Tibial nerve (tissue), 4 donors: Measurements from ENCODE around the gene FCHSD2. TPM values are rescaled to one million over a fixed set of nuclear protein-coding genes. Genes with fewer than 3 reads are reported as not detected.
A peak's percentile ranks its signal among the peaks of the same experiment; 100 is the strongest.
"Not testable (repeated sequence)": the region's sequence is repeated elsewhere in the genome, so short reads cannot be mapped to it uniquely, and the experiment has no call there.

Source experiments
- DNase-seq, 2 donors: peaks; one replicate each; pipeline ENCODE4 v3.0.0-alpha.2; 2019; ENCODE audit warnings: low spot score in 2 of 2
- H3K27ac ChIP-seq, 4 donors: fragments of 200-600 bp; sonication (generic) in 3 of 4; one replicate each; pipeline ENCODE4 v1.5.1; 2017 to 2019; ENCODE audit warnings: mild to moderate bottlenecking in 1 of 4
- H3K27me3 ChIP-seq, 2 donors: fragments of 200-600 bp; sonication (generic) in 1 of 2; one replicate each; pipeline versions ENCODE4 v1.5.1 to v1.6.0; 2017 to 2019
- H3K36me3 ChIP-seq, 3 donors: fragments of 200-600 bp; sonication (generic); one replicate each; pipeline ENCODE4 v1.5.1; 2018 to 2019
- H3K4me1 ChIP-seq, 4 donors: fragments of 200-600 bp; sonication (generic) in 3 of 4; one replicate each; pipeline ENCODE4 v1.5.1; 2017 to 2019
- H3K4me3 ChIP-seq, 4 donors: fragments of 200-600 bp; sonication (generic) in 3 of 4; one replicate each; pipeline ENCODE4 v1.5.1; 2017 to 2019; ENCODE audit warnings: mild to moderate bottlenecking in 1 of 4, moderate library complexity in 1 of 4
- H3K9me3 ChIP-seq, 4 donors: fragments of 200-600 bp; sonication (generic) in 3 of 4; one replicate each; pipeline ENCODE4 v1.5.1; 2017 to 2019
- CTCF ChIP-seq, 5 experiments: fragments of 200-600 bp in 3 of 5; fragments of 450-650 bp in 2 of 5; sonication (generic) in 3 of 5; IDR thresholded peaks; one replicate each; pipeline ENCODE4 v1.5.1; 2016 to 2019; ENCODE audit warnings: antibody characterized with exemption in 5 of 5, mild to moderate bottlenecking in 3 of 5, moderate library complexity in 2 of 5
- EP300 ChIP-seq, 2 donors: sonication (generic); formaldehyde crosslinking; IDR thresholded peaks; one replicate each; pipeline ENCODE4 v1.6.1; 2017; ENCODE audit warnings: antibody characterized with exemption in 2 of 2, mild to moderate bottlenecking in 1 of 2
- POLR2A ChIP-seq, 2 donors: fragments of 450-650 bp; IDR thresholded peaks; one replicate each; pipeline ENCODE4 v1.6.1; 2017; ENCODE audit warnings: antibody characterized with exemption in 2 of 2, mild to moderate bottlenecking in 2 of 2, moderate library complexity in 2 of 2
- WGBS, 2 donors: methylation state at CpG; one replicate each; pipeline ENCODE4 v1.1.5; 2018; 5-methylcytosine and 5-hydroxymethylcytosine counted together
- total RNA-seq, 4 donors: library from RNA; depleted of rRNA; stranded (reverse); fragments of >200 nt; gene quantifications; one replicate each; pipeline ENCODE4 v1.1.0, GENCODE V29; 2016

Gene FCHSD2
- total RNA-seq, 4 donors from 2014 or later, result 19.5 to 29.1 (median 22.8) TPM

- no peak for DNase-seq
- H3K27me3 ChIP-seq, result no peaks in the 10 kb centered on the region
- no peaks in the 10 kb centered on the region for H3K9me3 ChIP-seq
- H3K36me3 ChIP-seq, result no peaks in the 10 kb centered on the region
- peak overlapping the region in 3 of 4 donors; percentile 90 to 96 (median 93) for H3K27ac ChIP-seq
- 11 to 15% methylated on average over 26 of the region's 26 CpGs for WGBS, 2 donors
- H3K4me1 ChIP-seq, result peaks cover 0 to 51% (median 12%) of the 10 kb centered on the region in 4 donors
- no peak for TF ChIP-seq EP300 (IDR thresholded peaks at IDR 0.05)
- no peak for TF ChIP-seq POLR2A (IDR thresholded peaks at IDR 0.05)
- TF ChIP-seq CTCF (IDR thresholded peaks at IDR 0.05), result no peak
- peak overlapping the region; percentile 73 to 96 (median 87) for H3K4me3 ChIP-seq
These were observed 1.7 kb downstream of the FCHSD2 start for GRCh38 chr11:73140213-73141030.

- no peak for DNase-seq
- peak overlapping the region in 3 of 4 donors; percentile 90 to 96 (median 93) for H3K27ac ChIP-seq
- TF ChIP-seq CTCF (IDR thresholded peaks at IDR 0.05) (no peak), EP300 (IDR thresholded peaks at IDR 0.05) (peak in 1 of 2 donors; percentile 12)
- WGBS, 2 donors, result 33 to 37% methylated on average over 2 of the region's 2 CpGs
- peak overlapping the region in 1 of 4 donors; percentile 73 for H3K4me3 ChIP-seq
- H3K9me3 ChIP-seq, result no peaks in the 10 kb centered on the region
- no peaks in the 10 kb centered on the region for H3K27me3 ChIP-seq
- peaks cover 0 to 51% (median 12%) of the 10 kb centered on the region in 4 donors for H3K4me1 ChIP-seq
- peaks cover 0 to 3% (median 0%) of the 10 kb centered on the region in 3 donors for H3K36me3 ChIP-seq
These were observed 2.5 kb downstream of the FCHSD2 start for GRCh38 chr11:73139476-73140198.

- Histone ChIP-seq H3K36me3 (peaks cover 0 to 17% (median 0%) of the 10 kb centered on the region in 3 donors), H3K27ac (no peak overlapping the region), H3K9me3 (no peaks in the 10 kb centered on the region), H3K4me3 (no peak overlapping the region), H3K27me3 (no peaks in the 10 kb centered on the region), H3K4me1 (peaks cover 0 to 39% (median 4%) of the 10 kb centered on the region in 4 donors)
- TF ChIP-seq EP300 (IDR thresholded peaks at IDR 0.05) (no peak), POLR2A (IDR thresholded peaks at IDR 0.05) (no peak), CTCF (IDR thresholded peaks at IDR 0.05) (no peak)
- no peak for DNase-seq
These were observed 4.2 kb downstream of the FCHSD2 start for GRCh38 chr11:73137944-73138274.

GRCh38 chr11:73137262-73137943 lies 4.7 kb downstream of the FCHSD2 start:
- TF ChIP-seq POLR2A (IDR thresholded peaks at IDR 0.05) (no peak), EP300 (IDR thresholded peaks at IDR 0.05) (no peak), CTCF (IDR thresholded peaks at IDR 0.05) (no peak)
- 79 to 80% methylated on average over 5 of the region's 5 CpGs for WGBS, 2 donors
- no peaks in the 10 kb centered on the region for H3K9me3 ChIP-seq
- H3K4me3 ChIP-seq, result no peak overlapping the region
- DNase-seq, result no peak
- H3K27ac ChIP-seq, result no peak overlapping the region
- H3K4me1 ChIP-seq, result peaks cover 0 to 38% (median 4%) of the 10 kb centered on the region in 4 donors
- peaks cover 0 to 19% (median 2%) of the 10 kb centered on the region in 3 donors for H3K36me3 ChIP-seq
- H3K27me3 ChIP-seq, result no peaks in the 10 kb centered on the region

GRCh38 chr11:73136722-73137121 lies 5.4 kb downstream of the FCHSD2 start:
- not testable (repeated sequence) for H3K9me3 ChIP-seq, H3K27me3 ChIP-seq, H3K27ac ChIP-seq, DNase-seq, H3K4me3 ChIP-seq
- 92 to 93% methylated on average over 8 of the region's 8 CpGs for WGBS, 2 donors
- Histone ChIP-seq H3K4me1 (peaks cover 0 to 38% (median 4%) of the 10 kb centered on the region in 4 donors), H3K36me3 (peaks cover 0 to 21% (median 7%) of the 10 kb centered on the region in 3 donors)
